ENCODE data around the gene PIP5K1B.
"Not testable (repeated sequence)": the region's sequence is repeated elsewhere in the genome, so short reads cannot be mapped to it uniquely, and the experiment has no call there.

Gene PIP5K1B

GRCh38 chr9:68966496-68966944 is 261.5 kb downstream of the PIP5K1B start:
- no peak for DNase-seq

DNA sequence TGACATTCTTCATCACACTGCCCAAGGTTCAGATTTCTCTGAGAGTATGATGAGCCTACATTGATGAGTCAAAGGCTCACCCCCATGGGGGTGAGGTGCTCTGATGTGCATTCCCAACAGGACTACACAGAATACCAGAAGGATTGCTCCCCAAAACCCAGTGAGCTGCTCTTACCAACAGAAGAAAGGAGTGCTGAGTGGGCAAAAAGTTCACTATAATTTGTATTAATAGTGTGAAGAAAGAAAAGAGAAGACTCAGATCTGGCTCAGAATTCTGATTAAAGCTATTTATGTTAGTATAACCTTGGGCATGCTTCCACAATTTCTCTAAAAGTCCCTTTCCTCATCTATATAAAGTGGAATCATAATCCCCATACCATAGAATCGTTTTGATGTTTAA is 262.8 kb downstream of the PIP5K1B start:
- no peak for DNase-seq

DNA sequence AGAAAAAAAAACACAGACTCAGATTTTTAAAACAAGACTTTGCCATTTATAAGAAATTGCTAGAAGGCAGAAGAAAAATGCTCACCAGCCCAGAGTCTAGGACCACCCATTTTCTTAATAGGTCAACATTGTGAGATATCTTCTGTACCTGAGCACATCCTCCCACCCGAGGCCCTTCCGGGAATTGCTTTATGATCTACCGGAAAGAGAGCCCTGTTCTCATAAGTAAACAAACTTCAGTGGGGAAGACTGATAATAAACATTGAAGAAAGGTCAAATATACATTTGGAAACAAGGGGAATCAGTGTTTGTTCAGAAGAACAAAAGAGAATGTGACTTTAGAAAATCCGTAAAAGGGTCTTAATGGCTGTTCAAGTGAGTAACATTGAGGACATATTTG is 264.5 kb downstream of the PIP5K1B start:
- DNase-seq: no peak

- no peak for DNase-seq
Measured at GRCh38 chr9:68970151-68970550, 265.1 kb downstream of the PIP5K1B start.

DNA sequence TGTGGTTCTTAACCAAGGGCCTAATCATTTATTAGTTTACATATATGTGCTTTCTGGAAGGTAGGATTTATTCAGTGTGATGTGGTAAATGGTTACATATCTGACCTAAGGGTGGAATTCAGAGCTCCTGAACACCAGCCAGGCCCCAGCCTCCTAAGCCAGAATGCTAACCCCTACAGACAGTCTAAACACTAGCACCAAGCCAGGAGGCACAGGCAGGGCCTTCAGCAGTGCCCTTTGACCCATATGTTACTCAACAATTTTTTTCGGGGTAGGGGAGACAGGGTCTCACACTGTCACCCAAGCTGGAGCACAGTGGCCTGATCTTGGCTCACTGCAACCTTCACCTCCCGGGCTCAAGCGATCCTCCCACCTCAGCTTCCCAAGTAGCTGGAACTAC is 268.6 kb downstream of the PIP5K1B start:
- DNase-seq: no peak

DNA sequence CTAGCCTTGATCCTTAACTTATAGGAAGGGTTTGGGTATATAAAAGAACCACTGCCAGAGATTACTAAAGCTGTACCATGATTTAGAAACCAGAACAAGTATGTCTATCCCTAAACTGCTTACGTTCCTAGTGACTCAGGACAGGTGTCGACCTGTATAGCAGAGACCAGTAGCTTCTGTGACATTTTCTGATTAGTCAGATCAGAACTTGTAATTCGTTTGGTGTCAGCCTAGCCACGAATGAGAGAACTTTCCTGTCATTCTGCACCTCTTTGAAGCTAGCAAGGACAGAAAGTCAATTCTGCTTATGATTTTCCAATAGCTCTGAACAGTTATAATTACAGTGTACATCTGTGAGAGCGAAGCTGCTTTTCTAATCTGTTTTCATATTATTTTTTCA is 269.4 kb downstream of the PIP5K1B start:
- no peak for DNase-seq

- no peak for DNase-seq
Measured at GRCh38 chr9:68974901-68975300, 269.9 kb downstream of the PIP5K1B start.

DNA sequence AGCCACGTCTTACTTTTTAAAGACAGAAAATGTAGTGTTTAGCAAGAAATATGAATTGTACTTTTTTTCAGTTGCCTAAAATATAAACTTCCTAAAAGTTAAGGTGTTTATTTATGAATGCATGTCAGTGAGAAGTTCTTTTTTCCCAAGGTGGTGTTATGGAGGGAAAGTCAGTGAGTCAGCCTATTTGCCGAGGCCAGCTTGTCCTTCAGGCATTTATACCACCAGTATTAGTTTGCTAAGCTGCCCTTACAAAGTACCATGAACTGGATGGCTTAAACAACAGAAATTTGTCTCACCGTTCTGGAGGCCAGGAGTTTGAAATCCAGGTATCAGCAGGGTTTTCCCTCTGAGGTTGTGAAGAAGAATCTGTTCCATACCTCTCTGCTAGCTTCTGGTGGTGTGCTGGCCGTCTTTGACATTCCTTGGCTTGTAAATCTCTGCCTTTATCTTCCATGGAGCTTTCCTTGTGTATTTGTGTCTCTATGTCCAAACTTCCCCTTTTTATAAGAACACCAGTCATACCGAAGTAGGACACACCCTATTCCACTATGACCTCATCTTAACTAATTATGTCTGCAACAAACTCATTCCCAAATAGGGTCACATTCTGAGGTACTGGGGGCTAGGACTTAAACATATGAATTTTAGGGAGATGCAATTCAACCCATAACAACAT is 270.5 kb downstream of the PIP5K1B start:
- no peak for DNase-seq

GRCh38 chr9:68978066-68978465 is 273.0 kb downstream of the PIP5K1B start:
- DNase-seq: peak; percentile 66

DNA sequence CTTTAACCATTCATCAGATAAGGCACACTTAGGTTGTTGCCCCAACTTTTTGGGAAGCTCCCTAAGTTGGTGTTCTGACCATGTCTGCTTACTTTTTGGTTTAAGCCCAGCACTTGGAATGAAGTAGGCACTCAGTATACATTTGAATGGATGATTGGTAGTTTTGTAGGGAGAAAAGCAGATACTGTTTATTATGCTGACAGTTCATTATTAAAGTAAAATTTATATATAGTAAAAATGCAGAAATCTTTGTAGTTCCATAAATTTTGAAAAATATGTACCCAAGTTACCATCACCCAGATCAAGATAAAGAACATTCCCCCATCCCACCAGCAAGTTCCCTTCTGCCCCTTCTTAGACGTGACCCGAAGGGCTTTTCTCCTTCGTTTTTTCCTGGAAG is 273.5 kb downstream of the PIP5K1B start:
- DNase-seq: no peak

GRCh38 chr9:68979538-68980314 is 274.7 kb downstream of the PIP5K1B start:
- DNase-seq: no peak

DNA sequence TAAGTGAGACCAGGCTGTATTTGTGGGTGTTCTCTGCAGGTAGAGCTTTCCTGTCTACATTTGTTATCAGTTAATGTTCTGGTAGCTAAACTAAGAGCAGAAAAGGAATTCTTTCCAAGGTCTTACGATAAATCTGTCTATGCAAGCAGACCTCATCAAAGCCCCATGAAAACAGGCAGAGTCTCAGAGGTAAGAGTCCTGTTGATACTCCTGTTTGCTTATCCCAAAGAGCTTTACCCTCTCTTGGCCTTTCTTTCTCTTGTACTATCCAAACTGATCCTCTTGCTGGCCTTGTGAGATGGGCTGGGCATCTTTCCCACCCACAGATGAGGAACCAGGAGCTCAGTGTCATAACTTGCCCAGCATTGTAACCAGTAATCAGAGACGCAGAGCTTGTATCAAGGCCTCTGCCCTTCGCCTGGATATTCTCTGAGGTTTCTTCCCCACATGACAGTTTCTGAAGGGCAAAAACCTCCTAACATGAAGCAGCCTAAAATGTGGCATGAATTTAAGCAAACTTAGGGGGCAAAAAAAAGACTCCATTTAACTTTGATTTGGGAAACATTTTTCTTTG is 275.4 kb downstream of the PIP5K1B start:
- no peak for DNase-seq

DNA sequence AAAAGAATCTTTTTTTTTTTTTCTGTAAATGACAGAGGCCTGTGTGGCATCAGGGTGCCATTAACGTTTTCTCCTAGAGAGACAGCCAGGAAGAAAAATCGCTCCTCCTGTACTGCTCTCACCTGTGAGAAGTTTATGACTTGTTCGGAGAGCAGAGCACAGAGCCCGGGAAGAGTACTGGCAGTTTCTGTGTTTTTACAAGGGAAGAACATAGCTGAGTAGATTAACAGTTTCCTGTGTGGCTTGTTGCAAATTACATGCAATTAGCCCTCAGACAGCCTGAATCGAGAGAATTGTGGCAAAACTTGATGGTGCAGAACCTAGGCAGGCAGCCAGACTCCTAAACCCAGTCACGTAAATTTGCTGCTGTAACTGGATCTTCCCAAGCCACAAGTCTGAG is 276.7 kb downstream of the PIP5K1B start:
- peak; percentile 67 for DNase-seq

- no peak for DNase-seq
Measured at GRCh38 chr9:68983008-68983411, 278.0 kb downstream of the PIP5K1B start.

DNA sequence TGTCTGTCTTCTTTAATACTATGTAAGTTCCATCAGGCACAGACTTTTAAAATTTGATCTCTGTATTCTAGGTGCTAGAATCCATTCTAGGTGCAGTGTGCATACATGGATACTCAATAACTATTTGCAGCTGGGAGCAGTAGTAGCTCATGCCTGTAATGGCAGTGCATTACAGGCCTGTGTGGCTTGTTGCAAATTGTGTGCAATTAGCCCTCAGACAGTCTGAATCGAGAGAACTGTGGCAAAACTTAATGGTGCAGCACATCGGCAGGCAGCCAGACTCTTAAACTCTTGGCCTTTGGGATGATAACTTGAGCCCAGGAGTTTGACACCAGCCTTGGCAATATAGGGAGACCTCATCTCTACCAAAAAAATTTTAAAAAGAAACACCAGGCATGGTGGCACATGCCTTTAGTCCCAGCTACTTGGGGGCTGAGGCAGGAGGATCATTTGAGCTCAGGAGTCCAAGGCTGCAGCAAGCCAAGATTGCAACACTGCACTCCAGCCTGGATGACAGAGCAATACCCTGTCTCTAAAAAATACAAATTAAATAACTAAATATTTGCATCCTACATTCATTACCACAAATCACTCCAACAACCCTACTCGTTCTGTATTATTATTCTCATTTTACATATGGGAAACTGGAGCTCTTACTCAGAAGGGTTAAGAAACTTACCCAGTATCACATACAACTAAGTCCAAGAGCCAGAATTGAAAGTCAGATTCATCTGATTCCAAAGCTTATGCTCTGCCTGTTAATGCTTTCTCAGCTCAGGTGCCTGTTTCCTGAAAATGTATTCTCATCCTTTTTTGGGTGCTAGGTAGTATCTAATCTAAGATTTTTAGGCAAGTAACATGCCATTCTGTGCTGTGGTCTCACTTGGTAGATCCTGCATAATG is 278.7 kb downstream of the PIP5K1B start:
- no peak for DNase-seq

DNA sequence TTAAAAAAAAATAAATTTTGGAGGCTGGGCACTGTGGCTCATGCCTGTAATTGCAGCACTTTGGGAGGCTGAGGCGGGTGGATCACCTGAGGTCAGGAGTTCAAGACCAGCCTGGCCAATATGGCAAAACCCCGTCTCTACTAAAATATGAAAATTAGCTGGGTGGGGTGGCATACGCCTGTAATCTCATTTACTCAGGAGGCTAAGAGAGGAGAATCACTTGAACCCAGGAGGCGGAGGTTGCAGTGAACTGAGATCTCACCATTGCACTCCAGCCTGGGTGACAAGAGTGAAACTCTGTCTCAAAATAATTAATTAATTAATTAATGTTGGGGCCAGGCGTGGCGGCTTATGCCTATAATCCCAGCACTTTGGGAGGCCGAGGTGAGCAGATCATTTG is 281.9 kb downstream of the PIP5K1B start:
- DNase-seq: not testable (repeated sequence)

DNA sequence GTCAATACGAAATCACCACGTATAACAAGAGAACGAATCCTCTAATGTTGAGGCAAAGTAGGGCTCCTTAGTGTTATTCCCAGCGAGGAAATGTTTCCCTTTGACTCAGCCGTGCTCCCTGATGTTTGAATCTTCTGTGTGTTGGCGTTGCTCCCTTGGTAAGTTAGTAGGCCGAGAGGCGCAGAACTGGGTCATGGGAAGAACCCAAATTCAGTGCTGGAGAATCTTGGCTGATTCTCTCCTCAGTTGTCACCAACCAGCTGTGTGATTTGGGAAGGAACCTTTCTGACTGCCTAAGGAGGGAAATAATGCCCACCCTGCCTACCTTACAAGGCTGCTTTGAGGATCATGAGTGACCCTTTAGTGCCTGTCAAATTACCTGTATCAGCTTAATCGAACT is 286.4 kb downstream of the PIP5K1B start:
- no peak for DNase-seq

DNA sequence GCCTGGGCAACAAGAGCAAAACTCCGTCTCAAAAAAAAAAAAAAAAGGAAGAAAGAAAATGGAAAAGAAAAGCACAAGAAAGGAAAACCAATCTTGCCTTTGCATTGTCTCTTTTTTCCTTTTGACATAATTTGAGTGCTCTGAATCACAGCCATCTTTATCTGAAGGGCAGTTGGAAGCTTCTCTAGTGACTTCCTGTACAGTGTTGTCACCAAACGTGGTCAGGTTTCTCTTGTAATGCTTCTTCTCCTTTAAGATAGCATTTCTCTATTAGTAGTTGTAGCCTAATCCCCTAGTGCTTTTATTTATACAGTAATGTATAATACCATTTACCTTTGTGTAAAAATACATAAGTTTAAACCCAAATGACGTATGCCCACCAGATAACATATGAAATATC is 290.7 kb downstream of the PIP5K1B start:
- peak; percentile 28 for DNase-seq

- peak; percentile 39 for DNase-seq
Measured at GRCh38 chr9:68996462-68996861, 291.4 kb downstream of the PIP5K1B start.

- no peak for DNase-seq
Measured at GRCh38 chr9:68997666-68998065, 292.6 kb downstream of the PIP5K1B start.

GRCh38 chr9:68998385-68998784 is 293.3 kb downstream of the PIP5K1B start:
- DNase-seq: no peak

- DNase-seq: peak; percentile 26
Measured at GRCh38 chr9:68998812-68999211, 293.8 kb downstream of the PIP5K1B start.
